Measurements from ENCODE around the gene ZEB2.

The ZEB2 gene

DNA sequence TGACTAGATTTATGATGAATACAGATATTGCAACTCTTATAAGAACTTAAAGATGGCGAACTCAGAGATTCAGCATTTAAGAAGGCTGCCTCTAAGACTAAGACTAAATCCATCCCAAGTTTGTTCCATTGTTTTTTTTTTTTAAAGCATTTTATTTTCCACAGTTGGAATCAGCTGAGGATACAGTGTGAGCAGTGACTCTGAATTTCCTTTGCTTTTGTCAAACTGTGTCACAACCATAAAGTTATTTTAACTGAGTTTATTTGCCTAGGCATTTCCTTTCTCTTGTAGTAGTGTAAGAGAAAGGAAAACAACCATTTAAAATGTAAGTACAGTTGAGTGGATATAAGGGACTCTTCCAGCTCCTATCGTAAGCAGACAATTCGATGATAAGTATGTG lies 63.9 kb downstream of the ZEB2 start:
- TF ChIP-seq, protein P1, sequence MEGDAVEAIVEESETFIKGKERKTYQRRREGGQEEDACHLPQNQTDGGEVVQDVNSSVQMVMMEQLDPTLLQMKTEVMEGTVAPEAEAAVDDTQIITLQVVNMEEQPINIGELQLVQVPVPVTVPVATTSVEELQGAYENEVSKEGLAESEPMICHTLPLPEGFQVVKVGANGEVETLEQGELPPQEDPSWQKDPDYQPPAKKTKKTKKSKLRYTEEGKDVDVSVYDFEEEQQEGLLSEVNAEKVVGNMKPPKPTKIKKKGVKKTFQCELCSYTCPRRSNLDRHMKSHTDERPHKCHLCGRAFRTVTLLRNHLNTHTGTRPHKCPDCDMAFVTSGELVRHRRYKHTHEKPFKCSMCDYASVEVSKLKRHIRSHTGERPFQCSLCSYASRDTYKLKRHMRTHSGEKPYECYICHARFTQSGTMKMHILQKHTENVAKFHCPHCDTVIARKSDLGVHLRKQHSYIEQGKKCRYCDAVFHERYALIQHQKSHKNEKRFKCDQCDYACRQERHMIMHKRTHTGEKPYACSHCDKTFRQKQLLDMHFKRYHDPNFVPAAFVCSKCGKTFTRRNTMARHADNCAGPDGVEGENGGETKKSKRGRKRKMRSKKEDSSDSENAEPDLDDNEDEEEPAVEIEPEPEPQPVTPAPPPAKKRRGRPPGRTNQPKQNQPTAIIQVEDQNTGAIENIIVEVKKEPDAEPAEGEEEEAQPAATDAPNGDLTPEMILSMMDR (IDR thresholded peaks at IDR 0.05; ENCODE audit: borderline replicate concordance, extremely low read depth, low read length, poor library complexity, severe bottlenecking) = no peak
- TF ChIP-seq EZH2 (IDR thresholded peaks at IDR 0.05; ENCODE audit: borderline replicate concordance, low read depth, low read length, severe bottlenecking) = no peak
- Histone ChIP-seq H3K36me3 (ENCODE audit: insufficient read depth, low read length) (no peaks in the 10 kb centered on the region), H3K9ac (ENCODE audit: low read depth, low read length) (no peak overlapping the region), H3K79me2 (ENCODE audit: insufficient read depth, low read length) (peaks cover 2% of the 10 kb centered on the region; the same call in 1 of the 2 replicates), H3K9me3 (ENCODE audit: insufficient read depth, low read length, severe bottlenecking) (no peaks in the 10 kb centered on the region), H3K4me1 (ENCODE audit: insufficient read depth, low read length) (no peaks in the 10 kb centered on the region), H3K27ac (ENCODE audit: low read length) (no peak overlapping the region), H4K20me1 (ENCODE audit: insufficient read depth, low read length) (0 out of 2 replicates have a peak, but pooled peaks cover 2% of the 10 kb centered on the region), H3K27me3 (ENCODE audit: insufficient read depth, low read length, poor library complexity) (no peaks in the 10 kb centered on the region), H2AFZ (ENCODE audit: low read depth, low read length) (no peak overlapping the region), H3K4me2 (ENCODE audit: insufficient read depth, low read length) (no peak overlapping the region), H3K4me3 (ENCODE audit: low read depth in 1 of 2, low read length in 2 of 2) (no peak overlapping the region)
- DNase-seq = no peak
- no peak for ATAC-seq (ENCODE audit: insufficient read depth, low read depth)

DNA sequence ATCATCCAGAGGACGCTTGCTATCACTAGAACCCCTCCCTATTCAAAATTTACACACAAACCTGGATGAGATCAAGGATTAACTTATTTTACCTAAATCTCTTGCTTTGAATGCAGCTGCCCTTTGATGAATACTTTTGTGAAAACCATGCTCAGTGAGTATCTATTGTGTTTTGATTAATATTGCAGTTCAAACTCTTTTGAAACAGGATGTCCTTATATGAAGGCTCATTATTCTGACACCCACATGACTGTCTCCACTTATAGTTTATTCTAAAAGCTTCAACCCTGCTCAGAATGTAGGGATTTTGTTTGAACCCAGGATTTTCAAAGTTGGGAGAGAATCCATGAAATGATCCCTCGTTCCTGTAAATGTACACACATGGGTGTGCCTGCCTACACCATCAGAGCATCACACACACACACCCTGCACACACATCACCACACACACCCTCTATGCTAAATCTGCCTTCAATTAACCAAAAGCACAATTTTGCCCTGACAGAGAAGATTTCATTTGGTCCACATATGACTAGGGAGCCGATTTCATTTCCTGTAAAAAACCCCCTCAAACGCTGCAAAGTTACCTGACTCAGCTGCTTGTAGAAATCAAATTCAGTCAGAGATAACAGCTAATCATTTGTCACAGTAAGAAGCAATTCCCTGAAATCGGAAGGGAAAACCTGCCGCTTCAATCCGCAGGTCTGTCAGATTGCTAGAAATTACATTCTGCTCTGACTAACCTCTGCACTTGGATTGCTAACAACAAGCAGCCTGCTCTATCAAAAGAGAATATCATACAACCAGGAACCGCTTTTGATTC lies 65.2 kb downstream of the ZEB2 start:
- ATAC-seq (ENCODE audit: insufficient read depth, low read depth) (no peak), DNase-seq (no peak)
- no peak overlapping the region for H2AFZ ChIP-seq (ENCODE audit: low read depth, low read length)
- no peak overlapping the region for H3K4me3 ChIP-seq (ENCODE audit: low read depth in 1 of 2, low read length in 2 of 2)
- TF ChIP-seq, protein P1 (IDR thresholded peaks at IDR 0.05; ENCODE audit: borderline replicate concordance, extremely low read depth, low read length, poor library complexity, severe bottlenecking) = no peak
- TF ChIP-seq EZH2 (IDR thresholded peaks at IDR 0.05; ENCODE audit: borderline replicate concordance, low read depth, low read length, severe bottlenecking) = no peak
- H3K9me3 ChIP-seq (ENCODE audit: insufficient read depth, low read length, severe bottlenecking) = no peaks in the 10 kb centered on the region
- H3K4me1 ChIP-seq (ENCODE audit: insufficient read depth, low read length) = no peaks in the 10 kb centered on the region
- H3K36me3 ChIP-seq (ENCODE audit: insufficient read depth, low read length) = no peaks in the 10 kb centered on the region
- H3K4me2 ChIP-seq (ENCODE audit: insufficient read depth, low read length) = no peak overlapping the region
- 0 out of 2 replicates have a peak, but pooled peaks cover 2% of the 10 kb centered on the region for H4K20me1 ChIP-seq (ENCODE audit: insufficient read depth, low read length)
- no peaks in the 10 kb centered on the region for H3K27me3 ChIP-seq (ENCODE audit: insufficient read depth, low read length, poor library complexity)
- no peak overlapping the region for H3K27ac ChIP-seq (ENCODE audit: low read length)
- no peak overlapping the region for H3K9ac ChIP-seq (ENCODE audit: low read depth, low read length)
- peaks cover 2% of the 10 kb centered on the region; the same call in 1 of the 2 replicates for H3K79me2 ChIP-seq (ENCODE audit: insufficient read depth, low read length)

DNA sequence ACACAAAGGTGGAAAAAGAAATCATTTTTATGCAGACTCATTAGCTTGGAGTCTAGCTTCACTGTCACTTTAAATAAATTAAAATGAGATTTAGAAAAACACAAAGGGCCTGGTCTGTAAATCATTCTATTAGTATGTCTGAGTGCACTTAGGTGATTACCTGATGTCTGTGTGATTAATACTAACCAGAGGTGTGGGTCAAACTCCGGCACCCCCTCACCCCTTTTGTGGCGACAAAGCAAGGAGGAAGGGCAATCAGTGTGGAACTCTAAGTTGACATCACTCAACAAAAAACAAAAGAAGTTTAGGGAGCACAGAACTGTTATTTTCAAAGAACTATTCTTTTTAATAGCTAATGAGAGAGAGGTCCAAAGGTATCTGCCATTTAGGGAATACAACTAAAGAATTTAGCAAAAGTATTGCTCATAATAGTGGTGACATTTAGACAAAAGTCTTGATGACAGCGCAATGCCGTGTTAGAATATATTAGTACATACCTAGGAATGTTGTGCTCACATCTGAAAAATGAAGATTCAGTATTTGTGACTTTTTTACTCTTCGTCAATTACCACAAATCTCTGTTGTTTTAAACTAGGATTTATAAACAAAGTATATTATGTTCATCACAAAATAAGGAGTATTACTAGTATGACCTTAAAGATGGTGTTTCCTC lies 66.3 kb downstream of the ZEB2 start:
- H3K9ac ChIP-seq (ENCODE audit: low read depth, low read length) = no peak overlapping the region
- TF ChIP-seq, protein P1 (IDR thresholded peaks at IDR 0.05; ENCODE audit: borderline replicate concordance, extremely low read depth, low read length, poor library complexity, severe bottlenecking) = no peak
- TF ChIP-seq EZH2 (IDR thresholded peaks at IDR 0.05; ENCODE audit: borderline replicate concordance, low read depth, low read length, severe bottlenecking) = no peak
- no peak overlapping the region for H2AFZ ChIP-seq (ENCODE audit: low read depth, low read length)
- H3K79me2 ChIP-seq (ENCODE audit: insufficient read depth, low read length) = peaks cover 2% of the 10 kb centered on the region; the same call in 1 of the 2 replicates
- no peak for ATAC-seq (ENCODE audit: insufficient read depth, low read depth)
- H3K9me3 ChIP-seq (ENCODE audit: insufficient read depth, low read length, severe bottlenecking) = no peaks in the 10 kb centered on the region
- H3K4me2 ChIP-seq (ENCODE audit: insufficient read depth, low read length) = no peak overlapping the region
- no peaks in the 10 kb centered on the region for H3K4me1 ChIP-seq (ENCODE audit: insufficient read depth, low read length)
- no peak overlapping the region for H3K4me3 ChIP-seq (ENCODE audit: low read depth in 1 of 2, low read length in 2 of 2)
- no peaks in the 10 kb centered on the region for H3K36me3 ChIP-seq (ENCODE audit: insufficient read depth, low read length)
- no peak for DNase-seq
- H4K20me1 ChIP-seq (ENCODE audit: insufficient read depth, low read length) = 0 out of 2 replicates have a peak, but pooled peaks cover 2% of the 10 kb centered on the region
- no peaks in the 10 kb centered on the region for H3K27me3 ChIP-seq (ENCODE audit: insufficient read depth, low read length, poor library complexity)
- no peak overlapping the region for H3K27ac ChIP-seq (ENCODE audit: low read length)
